Naive thymus-derived CD4-positive, alpha-beta T cell (primary cell): ENCODE measurements around the gene PRDM16. TPM values are rescaled to one million over a fixed set of nuclear protein-coding genes. Genes with fewer than 3 reads are reported as not detected.
A peak's percentile ranks its signal among the peaks of the same experiment; 100 is the strongest.

ENCODE experiments used
- ATAC-seq: fragments of 150-1000 bp; cut with Tn5 transposase; 2 replicates; pipeline ENCODE4 v1.10.0; 2021; ENCODE audit warnings: mild to moderate bottlenecking, moderate library complexity
- CTCF ChIA-PET: fragments of 350-600 bp; sonication (Branson Sonifier 250); formaldehyde crosslinking; loops from one replicate; lab custom pipeline; 2021; ENCODE audit warnings: antibody characterized with exemption; lab: Charles Lee
- POLR2A ChIA-PET: fragments of 350-600 bp; sonication (Branson Sonifier 250); formaldehyde crosslinking; loops from one replicate; lab custom pipeline; 2021; ENCODE audit warnings: antibody characterized with exemption, inconsistent platforms; lab: Charles Lee
- DNase-seq, 9 donors: peaks; one replicate each; pipeline versions ENCODE4 v3.0.0 to v3.0.0-alpha.2; 2020 to 2022; ENCODE audit warnings: mixed read lengths in 1 of 9
- H3K27ac ChIP-seq: one replicate; pipeline ENCODE4 v1.7.0; 2013; ENCODE audit warnings: mild to moderate bottlenecking, low read depth, low read length, moderate library complexity
- H3K27me3 ChIP-seq, 2 donors: one replicate each; pipeline ENCODE4 v1.7.0; 2013; ENCODE audit warnings: low read length in 2 of 2, mild to moderate bottlenecking in 2 of 2, moderate library complexity in 2 of 2; ENCODE audit not compliant: control insufficient read depth in 2 of 2, insufficient read depth in 2 of 2
- H3K36me3 ChIP-seq, 3 experiments: 1 replicate in 2 of 3; 2 replicates in 1 of 3; pipeline ENCODE4 v1.7.0; 2013; ENCODE audit warnings: low read length in 3 of 3, mild to moderate bottlenecking in 3 of 3, moderate library complexity in 1 of 3; ENCODE audit not compliant: insufficient read depth in 3 of 3, control insufficient read depth in 2 of 3
- H3K4me1 ChIP-seq, 2 donors: one replicate each; pipeline ENCODE4 v1.7.0; 2013; ENCODE audit warnings: low read length in 2 of 2, mild to moderate bottlenecking in 2 of 2, moderate library complexity in 1 of 2; ENCODE audit not compliant: control insufficient read depth in 2 of 2, insufficient read depth in 2 of 2
- H3K4me3 ChIP-seq: 2 replicates; pipeline ENCODE4 v1.7.0; 2013; ENCODE audit warnings: mild to moderate bottlenecking, low read length
- H3K9me3 ChIP-seq, 3 experiments: 1 replicate in 2 of 3; 2 replicates in 1 of 3; pipeline ENCODE4 v1.7.0; 2013; ENCODE audit warnings: low read length in 3 of 3; ENCODE audit not compliant: control insufficient read depth in 2 of 3
- H3K27ac Mint-ChIP-seq, 9 donors: one replicate each; pipeline ENCODE4 v1.8.0; 2020 to 2022; ENCODE audit warnings: mixed read lengths in 9 of 9, mild to moderate bottlenecking in 8 of 9, moderate library complexity in 5 of 9, inconsistent platforms in 2 of 9
- H3K27me3 Mint-ChIP-seq, 5 donors: one replicate each; pipeline ENCODE4 v1.8.0; 2021 to 2022; ENCODE audit warnings: mixed read lengths in 5 of 5, mild to moderate bottlenecking in 1 of 5
- H3K36me3 Mint-ChIP-seq, 5 donors: one replicate each; pipeline ENCODE4 v1.8.0; 2020 to 2022; ENCODE audit warnings: mixed read lengths in 5 of 5, mild to moderate bottlenecking in 3 of 5, inconsistent platforms in 1 of 5
- H3K4me1 Mint-ChIP-seq, 7 donors: one replicate each; pipeline ENCODE4 v1.8.0; 2020 to 2022; ENCODE audit warnings: mixed read lengths in 7 of 7, mild to moderate bottlenecking in 3 of 7, inconsistent platforms in 1 of 7
- H3K4me3 Mint-ChIP-seq, 10 donors: one replicate each; pipeline ENCODE4 v1.8.0; 2020 to 2022; ENCODE audit warnings: mild to moderate bottlenecking in 10 of 10, mixed read lengths in 10 of 10, moderate library complexity in 6 of 10, inconsistent platforms in 2 of 10
- H3K9me3 Mint-ChIP-seq, 11 donors: one replicate each; pipeline ENCODE4 v1.8.0; 2020 to 2022; ENCODE audit warnings: mixed read lengths in 11 of 11, mild to moderate bottlenecking in 4 of 11, inconsistent platforms in 1 of 11, moderate library complexity in 1 of 11
- intact Hi-C, 2 donors: fragments of 100-400 bp; cut with micrococcal nuclease; formaldehyde crosslinking; loops; one replicate each; pipeline ENCODE4 v1.15.1; 2023
- polyA plus RNA-seq, 2 donors: library from polyadenylated mRNA; unstranded; fragments of 300-500 nt; fragmentation: Illumina TruSeq; gene quantifications; one replicate each; pipeline ENCODE4 v1.2.3, GENCODE V29; 2021
- total RNA-seq, 6 experiments: library from RNA in 5 of 6; stranded (reverse) in 5 of 6; gene quantifications; 1 replicate in 5 of 6; 2 replicates in 1 of 6; pipeline ENCODE4 v1.2.3 and lab custom pipeline; 2021 to 2026

PRDM16 gene
- total and polyA plus RNA-seq, 7 experiments from 2014 or later: 0.05 to 0.61 (median 0.36) TPM; not detected in 2

DNA sequence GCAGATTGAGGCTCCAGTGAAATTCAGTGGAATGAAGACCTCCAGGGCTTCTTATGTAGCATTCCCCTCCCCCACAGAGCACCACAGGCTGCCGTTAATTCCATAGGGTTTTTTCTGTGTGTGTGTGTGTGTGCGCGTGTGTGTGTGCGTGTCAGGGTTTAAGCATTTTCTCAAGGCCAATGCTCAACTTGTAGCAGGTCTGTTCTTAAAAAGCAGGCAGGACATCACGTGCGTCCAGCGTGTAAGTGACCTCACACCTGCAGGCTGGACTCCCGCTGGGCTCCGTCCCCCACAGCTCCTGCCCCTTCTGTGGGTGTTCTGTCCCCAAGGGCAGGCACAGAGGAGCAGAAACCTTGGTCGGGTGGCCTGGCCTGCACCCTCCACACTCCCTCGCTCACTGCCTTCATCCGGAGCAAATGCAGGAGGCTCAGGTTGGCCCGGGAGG is 5.3 kb downstream of the PRDM16 start:
- CTCF ChIA-PET: no interaction called here
- Mint-ChIP-seq H3K27me3 (peaks cover 6 to 26% (median 15%) of the 10 kb centered on the region in 5 donors), H3K4me1 (peaks cover 0 to 6% (median 0%) of the 10 kb centered on the region in 7 donors), H3K9me3 (no peaks in the 10 kb centered on the region), H3K4me3 (peak overlapping the region in 1 of 10 donors; percentile 14), H3K36me3 (no peaks in the 10 kb centered on the region), H3K27ac (no peak overlapping the region)
- ATAC-seq (no peak), DNase-seq (no peak)
- Histone ChIP-seq H3K4me3 (no peak overlapping the region), H3K4me1 (no peaks in the 10 kb centered on the region), H3K9me3 (no peaks in the 10 kb centered on the region), H3K27me3 (no peaks in the 10 kb centered on the region), H3K36me3 (no peaks in the 10 kb centered on the region), H3K27ac (no peak overlapping the region)
- POLR2A ChIA-PET: no interaction called here
- intact Hi-C loops: loop anchor here in 1 of 2 donors (10.0 kb wide), 1 partner anchor 60 kb away; no protein-coding TSS in a partner anchor

GRCh38 chr1:3074800-3075199 is 5.8 kb downstream of the PRDM16 start:
- H3K36me3 Mint-ChIP-seq: no peaks in the 10 kb centered on the region
- no peak overlapping the region for H3K4me3 ChIP-seq
- ATAC-seq (no peak), DNase-seq (no peak)
- ChIA-PET CTCF (no interaction called here), POLR2A (no interaction called here)
- no peaks in the 10 kb centered on the region for H3K36me3 ChIP-seq
- no peak overlapping the region for H3K4me3 Mint-ChIP-seq
- H3K9me3 ChIP-seq: no peaks in the 10 kb centered on the region
- H3K4me1 Mint-ChIP-seq: peaks cover 0 to 6% (median 0%) of the 10 kb centered on the region in 7 donors
- H3K27me3 ChIP-seq: no peaks in the 10 kb centered on the region
- H3K27ac Mint-ChIP-seq: no peak overlapping the region
- intact Hi-C loops: loop anchor here in 1 of 2 donors (10.0 kb wide), 1 partner anchor 60 kb away; no protein-coding TSS in a partner anchor
- no peak overlapping the region for H3K27ac ChIP-seq
- H3K27me3 Mint-ChIP-seq: peaks cover 6 to 27% (median 16%) of the 10 kb centered on the region in 5 donors
- no peaks in the 10 kb centered on the region for H3K4me1 ChIP-seq
- no peaks in the 10 kb centered on the region for H3K9me3 Mint-ChIP-seq

GRCh38 chr1:3075666-3076362 is 6.8 kb downstream of the PRDM16 start:
- Histone ChIP-seq H3K9me3 (no peaks in the 10 kb centered on the region), H3K4me3 (no peak overlapping the region), H3K27me3 (no peaks in the 10 kb centered on the region), H3K27ac (no peak overlapping the region), H3K36me3 (no peaks in the 10 kb centered on the region), H3K4me1 (no peaks in the 10 kb centered on the region)
- H3K36me3 Mint-ChIP-seq: no peaks in the 10 kb centered on the region
- peaks cover 6 to 32% (median 16%) of the 10 kb centered on the region in 5 donors for H3K27me3 Mint-ChIP-seq
- intact Hi-C loops: loop anchor here in 1 of 2 donors (10.0 kb wide), 1 partner anchor 61 kb away; no protein-coding TSS in a partner anchor
- H3K4me3 Mint-ChIP-seq: no peak overlapping the region
- DNase-seq (no peak), ATAC-seq (no peak)
- POLR2A ChIA-PET: no interaction called here
- peaks cover 0 to 6% (median 0%) of the 10 kb centered on the region in 7 donors for H3K4me1 Mint-ChIP-seq
- H3K9me3 Mint-ChIP-seq: no peaks in the 10 kb centered on the region
- H3K27ac Mint-ChIP-seq: no peak overlapping the region
- CTCF ChIA-PET: no interaction called here

DNA sequence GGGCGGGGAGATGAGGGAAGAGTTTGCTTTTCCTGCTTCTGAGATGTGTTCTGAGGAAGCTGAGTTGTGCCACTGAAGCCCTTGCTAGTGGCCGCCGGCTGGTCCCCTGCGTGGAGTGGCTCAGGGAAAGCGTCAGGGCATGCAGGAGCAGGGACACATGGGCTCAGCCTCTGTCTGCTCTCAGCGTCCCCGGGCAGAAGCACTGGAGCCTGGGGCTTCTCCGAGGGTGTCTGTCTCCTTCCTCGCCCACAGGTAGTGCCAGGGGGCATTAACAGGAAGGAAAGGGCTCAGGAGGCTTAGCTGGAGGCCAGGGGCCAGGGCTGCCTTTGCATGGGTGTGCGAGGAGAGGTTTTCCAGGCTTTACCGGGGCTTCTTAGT is 7.3 kb downstream of the PRDM16 start:
- Mint-ChIP-seq H3K36me3 (no peaks in the 10 kb centered on the region), H3K27ac (no peak overlapping the region), H3K4me3 (no peak overlapping the region), H3K27me3 (peaks cover 6 to 32% (median 16%) of the 10 kb centered on the region in 5 donors), H3K4me1 (peaks cover 0 to 6% (median 0%) of the 10 kb centered on the region in 7 donors), H3K9me3 (no peaks in the 10 kb centered on the region)
- no peak for DNase-seq
- intact Hi-C loops: loop anchor here in 1 of 2 donors (10.0 kb wide), 1 partner anchor 62 kb away; no protein-coding TSS in a partner anchor
- no peaks in the 10 kb centered on the region for H3K27me3 ChIP-seq
- CTCF ChIA-PET: no interaction called here
- no peaks in the 10 kb centered on the region for H3K4me1 ChIP-seq
- ATAC-seq: no peak
- no peaks in the 10 kb centered on the region for H3K9me3 ChIP-seq
- H3K4me3 ChIP-seq: no peak overlapping the region
- no peaks in the 10 kb centered on the region for H3K36me3 ChIP-seq
- no peak overlapping the region for H3K27ac ChIP-seq
- POLR2A ChIA-PET: no interaction called here

GRCh38 chr1:3077081-3077480 is 8.1 kb downstream of the PRDM16 start:
- POLR2A ChIA-PET: no interaction called here
- Histone ChIP-seq H3K9me3 (no peaks in the 10 kb centered on the region), H3K36me3 (no peaks in the 10 kb centered on the region), H3K27me3 (no peaks in the 10 kb centered on the region), H3K4me3 (no peak overlapping the region), H3K4me1 (no peaks in the 10 kb centered on the region), H3K27ac (no peak overlapping the region)
- no peak for ATAC-seq
- no peak overlapping the region for H3K27ac Mint-ChIP-seq
- H3K27me3 Mint-ChIP-seq: peaks cover 6 to 31% (median 14%) of the 10 kb centered on the region in 5 donors
- CTCF ChIA-PET: no interaction called here
- H3K4me3 Mint-ChIP-seq: no peak overlapping the region
- no peak for DNase-seq
- H3K9me3 Mint-ChIP-seq: no peaks in the 10 kb centered on the region
- H3K4me1 Mint-ChIP-seq: peaks cover 0 to 6% (median 0%) of the 10 kb centered on the region in 7 donors
- intact Hi-C loops: loop anchor here in 1 of 2 donors (10.0 kb wide), 1 partner anchor 62 kb away; no protein-coding TSS in a partner anchor
- H3K36me3 Mint-ChIP-seq: no peaks in the 10 kb centered on the region

DNA sequence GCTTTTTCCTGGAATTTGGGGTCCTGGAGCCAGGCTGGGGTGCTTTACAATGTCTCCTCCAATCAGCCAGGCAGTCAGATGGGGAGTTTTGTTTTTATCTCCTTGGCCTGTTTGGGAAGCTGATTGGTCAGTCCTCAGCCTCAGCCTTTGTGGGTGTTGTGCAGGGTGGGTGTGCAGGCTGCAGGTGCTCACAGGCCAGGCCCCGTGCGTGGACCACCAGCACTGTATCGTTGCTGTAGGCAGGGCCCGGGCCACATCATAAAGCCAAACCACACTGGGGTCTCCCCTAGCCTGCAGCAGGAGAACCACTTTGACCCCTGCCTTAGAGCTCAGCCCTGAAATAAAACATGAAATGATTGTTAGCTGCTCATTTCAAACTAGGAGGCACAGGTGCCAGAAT is 8.6 kb downstream of the PRDM16 start:
- no peak for DNase-seq
- no peaks in the 10 kb centered on the region for H3K9me3 ChIP-seq
- ChIA-PET CTCF (no interaction called here), POLR2A (no interaction called here)
- no peak overlapping the region for H3K4me3 ChIP-seq
- H3K4me3 Mint-ChIP-seq: no peak overlapping the region
- no peaks in the 10 kb centered on the region for H3K27me3 ChIP-seq
- no peaks in the 10 kb centered on the region for H3K36me3 ChIP-seq
- no peak overlapping the region for H3K27ac Mint-ChIP-seq
- H3K27me3 Mint-ChIP-seq: peaks cover 5 to 27% (median 11%) of the 10 kb centered on the region in 5 donors
- no peaks in the 10 kb centered on the region for H3K36me3 Mint-ChIP-seq
- peaks cover 0 to 6% (median 0%) of the 10 kb centered on the region in 7 donors for H3K4me1 Mint-ChIP-seq
- no peaks in the 10 kb centered on the region for H3K4me1 ChIP-seq
- intact Hi-C loops: loop anchor here in 1 of 2 donors (10.0 kb wide), 1 partner anchor 63 kb away; no protein-coding TSS in a partner anchor
- no peaks in the 10 kb centered on the region for H3K9me3 Mint-ChIP-seq
- no peak overlapping the region for H3K27ac ChIP-seq
- ATAC-seq: no peak
